Measurements from ENCODE around the gene CARM1. TPM values are rescaled to one million over a fixed set of nuclear protein-coding genes. Genes with fewer than 3 reads are reported as not detected.
"Not testable (repeated sequence)": the region's sequence is repeated elsewhere in the genome, so short reads cannot be mapped to it uniquely, and the experiment has no call there.

The CARM1 gene
- total and polyA plus RNA-seq, 2 of the 13 experiments (the other 11 are each of a cell fraction or from before 2014, with no cell fraction given): 27.6 to 55.8 TPM

DNA sequence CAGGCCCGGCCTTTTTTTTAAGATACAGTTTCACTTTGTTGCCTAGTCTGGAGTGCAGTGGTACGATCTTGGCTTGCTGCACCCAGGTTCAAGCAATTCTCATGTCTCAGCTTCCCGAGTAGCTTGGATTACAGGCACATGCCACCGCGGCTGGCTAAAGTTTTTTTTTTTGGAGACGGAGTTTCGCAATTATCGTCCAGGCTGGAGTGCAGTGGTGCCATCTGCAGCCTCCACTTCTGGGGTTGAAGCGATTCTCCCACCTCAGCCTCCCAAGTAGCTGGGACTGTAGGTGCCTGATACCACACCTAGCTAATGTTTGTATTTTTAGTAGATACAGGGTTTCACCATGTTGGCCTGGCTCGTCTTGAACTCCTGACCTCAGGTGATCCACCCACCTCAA lies 4.9 kb upstream of the CARM1 start (continued):
- peak; percentile 53; the same call in 1 of the 2 replicates for TF ChIP-seq CEBPB (IDR thresholded peaks at IDR 0.05; ENCODE audit: borderline replicate concordance, low read depth, low read length)

DNA sequence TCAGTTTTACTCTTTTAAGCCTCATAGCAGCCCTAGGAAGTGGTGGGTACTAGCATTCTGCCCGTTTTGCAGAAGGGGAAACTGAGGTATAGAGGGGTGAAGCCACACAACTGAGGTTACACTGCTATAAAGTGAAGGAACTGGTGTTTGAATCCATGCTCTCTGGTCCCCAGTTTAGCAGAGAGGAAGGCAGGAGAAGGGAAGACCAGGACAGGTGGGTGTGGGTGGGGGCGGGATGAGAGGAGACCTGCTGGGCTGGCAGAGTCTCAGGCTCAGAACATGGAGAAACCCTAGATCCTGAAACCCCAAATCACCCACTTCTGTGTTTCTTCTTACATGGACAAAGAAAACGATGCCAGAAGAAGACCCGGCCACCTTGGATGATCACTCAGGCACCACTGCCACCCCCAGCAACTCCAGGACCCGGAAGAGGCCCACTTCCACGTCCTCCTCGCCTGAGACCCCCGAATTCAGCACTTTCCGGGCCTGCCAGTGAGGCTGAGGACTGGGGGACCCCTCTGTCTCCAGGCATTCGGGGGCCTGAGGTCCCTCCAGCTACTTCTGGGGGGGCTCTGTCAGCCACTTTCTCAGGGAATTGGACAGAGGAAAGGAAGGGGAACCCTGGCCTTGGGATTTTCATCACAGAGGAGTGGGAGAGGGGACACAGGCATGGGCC lies 2.3 kb upstream of the CARM1 start:
- no peak for DNase-seq (ENCODE audit: low spot score)

GRCh38 chr19:10869872-10870311 lies 1.5 kb upstream of the CARM1 start:
- ATAC-seq; H3K27ac ChIP-seq (ENCODE audit: extremely low read length, insufficient read depth, low read length); DNase-seq (ENCODE audit: low spot score); H3K36me3 ChIP-seq (replicated peaks in 1 of 2; ENCODE audit: control insufficient read depth in 1 of 2, insufficient read depth in 2 of 2, low read length in 2 of 2); in situ Hi-C loops (cut with HindIII; ENCODE audit: extremely low pct_ligation_motif_present, low pct_unique_long_range_greater_than_20kb); H3K9me3 ChIP-seq (ENCODE audit: low read length); POLR2A ChIA-PET; BruUV-seq (replicated peaks); H3K27me3 ChIP-seq (ENCODE audit: control insufficient read depth in 1 of 2, insufficient read depth in 2 of 2, low read length in 2 of 2); H3K4me3 ChIP-seq (replicated peaks in 1 of 3; ENCODE audit: insufficient read depth in 1 of 3, low read depth in 2 of 3, low read length in 3 of 3); CTCF ChIA-PET (ENCODE audit: low intra/inter-chr PET ratio, low total read pairs); FAIRE-seq; H4K20me1 ChIP-seq (ENCODE audit: insufficient read depth, low read length); H3K9ac ChIP-seq (ENCODE audit: insufficient read depth, low read depth, low read length); H2AFZ ChIP-seq (ENCODE audit: low read length): not testable (repeated sequence)
- 74% methylated on average over 11 of the region's 11 CpGs for WGBS (ENCODE audit: low lambda C conversion rate)
- H3K79me2 ChIP-seq (ENCODE audit: insufficient read depth, low read length): peaks cover 26% of the 10 kb centered on the region
- H3K4me1 ChIP-seq (ENCODE audit: insufficient read depth, low read length): peaks cover 59% of the 10 kb centered on the region
- intact Hi-C loops (cut with micrococcal nuclease; ENCODE audit: unreplicated experiment): loop anchor here (10.0 kb wide), 1 partner anchor 55 kb away; the partner anchor contains the start of genes TIMM29 and YIPF2
- H3K4me2 ChIP-seq (ENCODE audit: low read depth, low read length): peak overlapping the region; percentile 55; the same call in 1 of the 2 replicates
- TF ChIP-seq CAMTA2 (CRISPR knock-in tag; IDR thresholded peaks at IDR 0.05; ENCODE audit: borderline replicate concordance): 0 out of 2 replicates have a peak, but pooled peaks have one; percentile 29

More for the DNA sequence above, 2.3 kb upstream of the CARM1 start:
- H3K36me3 ChIP-seq (replicated peaks in 1 of 2; ENCODE audit: control insufficient read depth in 1 of 2, insufficient read depth in 2 of 2, low read length in 2 of 2): no peaks in the 10 kb centered on the region
- peaks cover 17% of the 10 kb centered on the region for H3K79me2 ChIP-seq (ENCODE audit: insufficient read depth, low read length)
- no peak overlapping the region for H3K27ac ChIP-seq (ENCODE audit: extremely low read length, insufficient read depth, low read length)
- H3K9ac ChIP-seq (ENCODE audit: insufficient read depth, low read depth, low read length): 0 out of 2 replicates have a peak overlapping the region, but pooled peaks have one; percentile 22
- peak overlapping the region; percentile 55 for H3K4me2 ChIP-seq (ENCODE audit: low read depth, low read length)
- ChIA-PET CTCF (ENCODE audit: low intra/inter-chr PET ratio, low total read pairs) (no interaction called here), POLR2A (interaction anchor here (0.9 kb wide), 1 partner anchor 59 kb away, joined by 3 read pairs; no protein-coding TSS in a partner anchor)
- no peaks in the 10 kb centered on the region for H4K20me1 ChIP-seq (ENCODE audit: insufficient read depth, low read length)
- intact Hi-C loops (cut with micrococcal nuclease; ENCODE audit: unreplicated experiment) (no loop called here), in situ Hi-C loops (cut with HindIII; ENCODE audit: extremely low pct_ligation_motif_present, low pct_unique_long_range_greater_than_20kb) (no loop called here)
- no peak for ATAC-seq
- BruUV-seq (replicated peaks): no TSS peak
- FAIRE-seq: no peak
- peak overlapping the region in 1 of 3 experiments; percentile 46; a peak in 1 of 6 replicates for H3K4me3 ChIP-seq (replicated peaks in 1 of 3; ENCODE audit: insufficient read depth in 1 of 3, low read depth in 2 of 3, low read length in 3 of 3)
- H2AFZ ChIP-seq (ENCODE audit: low read length): no peak overlapping the region
- no peaks in the 10 kb centered on the region for H3K9me3 ChIP-seq (ENCODE audit: low read length)
- peaks cover 60% of the 10 kb centered on the region for H3K4me1 ChIP-seq (ENCODE audit: insufficient read depth, low read length)
- no peaks in the 10 kb centered on the region for H3K27me3 ChIP-seq (ENCODE audit: control insufficient read depth in 1 of 2, insufficient read depth in 2 of 2, low read length in 2 of 2)
- TF ChIP-seq ELF3 (CRISPR knock-in tag; IDR thresholded peaks at IDR 0.05) (no peak), ZNF629 (CRISPR knock-in tag; conservative IDR thresholded peaks at IDR 0.05) (0 out of 2 replicates have a peak, but pooled peaks have one; percentile 20)
- WGBS (ENCODE audit: low lambda C conversion rate): 29% methylated on average over 3 of the region's 10 CpGs
